ENCODE data around the gene AP2A2.

AP2A2 gene

GRCh38 chr11:986952-987305 lies 61.3 kb downstream of the AP2A2 start:
- TF ChIP-seq ZNF24 (tag by site-specific recombination; IDR thresholded peaks at IDR 0.05) (no peak), ZNF610 (tag by site-specific recombination; IDR thresholded peaks at IDR 0.05; ENCODE audit: borderline replicate concordance) (no peak), ZSCAN5A (tag by site-specific recombination; IDR thresholded peaks at IDR 0.05) (no peak), REPIN1 (tag by site-specific recombination; IDR thresholded peaks at IDR 0.05; ENCODE audit: low read depth) (no peak), ZNF280C (tag by site-specific recombination; IDR thresholded peaks at IDR 0.05) (no peak), ELK4 (IDR thresholded peaks at IDR 0.05; ENCODE audit: borderline replicate concordance, low read depth, low read length) (no peak), ZNF394 (tag by site-specific recombination; IDR thresholded peaks at IDR 0.05; ENCODE audit: borderline replicate concordance) (no peak), ZBTB11 (tag by site-specific recombination; conservative IDR thresholded peaks at IDR 0.05; ENCODE audit: low read depth) (no peak), ZNF23 (tag by site-specific recombination; IDR thresholded peaks at IDR 0.05; ENCODE audit: borderline replicate concordance) (no peak), IKZF3 (tag by site-specific recombination; IDR thresholded peaks at IDR 0.05) (no peak)
- CTCF ChIA-PET, result no interaction called here
- Histone ChIP-seq H3K4me3 (ENCODE audit: low read depth, low read length) (no peak overlapping the region), H3K9me3 (ENCODE audit: control insufficient read depth, insufficient read depth, low read depth, low read length) (no peaks in the 10 kb centered on the region), H3K27ac (ENCODE audit: extremely low read depth, low read depth, low read length) (no peak overlapping the region), H3K4me1 (ENCODE audit: control insufficient read depth, insufficient read depth, low read length) (no peaks in the 10 kb centered on the region), H3K36me3 (ENCODE audit: control insufficient read depth in 2 of 2, insufficient read depth in 1 of 2, low read length in 2 of 2) (peaks cover 4 to 81% of the 10 kb centered on the region in 2 experiments; a peak in 2 of 3 replicates)
- POLR2A ChIA-PET, result no interaction called here

GRCh38 chr11:987671-988070 lies 62.0 kb downstream of the AP2A2 start:
- TF ChIP-seq PRDM6 (tag by site-specific recombination; IDR thresholded peaks at IDR 0.05) (no peak), ZNF600 (tag by site-specific recombination; IDR thresholded peaks at IDR 0.05) (no peak), HOXC10 (CRISPR knock-in tag; IDR thresholded peaks at IDR 0.05) (no peak)
- no peaks in the 10 kb centered on the region for H3K9me3 ChIP-seq (ENCODE audit: control insufficient read depth, insufficient read depth, low read depth, low read length)
- no peak overlapping the region for H3K27ac ChIP-seq (ENCODE audit: extremely low read depth, low read depth, low read length)
- CTCF ChIA-PET, result no interaction called here
- POLR2A ChIA-PET, result no interaction called here
- no peak overlapping the region for H3K4me3 ChIP-seq (ENCODE audit: low read depth, low read length)
- peaks cover 4 to 85% of the 10 kb centered on the region in 2 experiments; a peak in 2 of 3 replicates for H3K36me3 ChIP-seq (ENCODE audit: control insufficient read depth in 2 of 2, insufficient read depth in 1 of 2, low read length in 2 of 2)
- no peaks in the 10 kb centered on the region for H3K4me1 ChIP-seq (ENCODE audit: control insufficient read depth, insufficient read depth, low read length)
